NCI-H82 (cell line): ENCODE measurements around the gene USP53.
"Not testable (repeated sequence)": the region's sequence is repeated elsewhere in the genome, so short reads cannot be mapped to it uniquely, and the experiment has no call there.

Experiments used
- DNase-seq: peaks from one replicate; lab custom pipeline; 2025; lab: John Stamatoyannopoulos, UW

USP53 gene

GRCh38 chr4:119212234-119212963 is at the start of gene USP53:
TSS of gene USP53 (plus strand) at chr4:119212713. CDS start at chr4:119239760, 27,047 bp downstream.
- DNase-seq: peak; percentile 98

- no peak for DNase-seq
These were observed 46.7 kb upstream of the USP53 start for GRCh38 chr4:119165767-119166166.

- no peak for DNase-seq
These were observed 42.3 kb upstream of the USP53 start for GRCh38 chr4:119170195-119170594.

GRCh38 chr4:119172223-119172622 is 40.3 kb upstream of the USP53 start:
- no peak for DNase-seq

GRCh38 chr4:119173729-119174361 is 38.7 kb upstream of the USP53 start:
- not testable (repeated sequence) for DNase-seq

- no peak for DNase-seq
These were observed 33.5 kb upstream of the USP53 start for GRCh38 chr4:119179011-119179410.

GRCh38 chr4:119184128-119184527 is 28.4 kb upstream of the USP53 start:
- DNase-seq: no peak

- no peak for DNase-seq
These were observed 22.9 kb upstream of the USP53 start for GRCh38 chr4:119189638-119190037.

- no peak for DNase-seq
These were observed 22.2 kb upstream of the USP53 start for GRCh38 chr4:119190354-119190753.

GRCh38 chr4:119191505-119191904 is 21.0 kb upstream of the USP53 start:
- peak; percentile 29 for DNase-seq

GRCh38 chr4:119197772-119198212 is 14.7 kb upstream of the USP53 start:
- DNase-seq: no peak

- no peak for DNase-seq
These were observed 7.6 kb upstream of the USP53 start for GRCh38 chr4:119204916-119205315.

- DNase-seq: no peak
These were observed 6.8 kb upstream of the USP53 start for GRCh38 chr4:119205690-119206089.

GRCh38 chr4:119206178-119206577 is 6.3 kb upstream of the USP53 start:
- peak; percentile 73 for DNase-seq

- DNase-seq: peak; percentile 5
These were observed 5.5 kb upstream of the USP53 start for GRCh38 chr4:119207051-119207450.

GRCh38 chr4:119209077-119209476 is 3.4 kb upstream of the USP53 start:
- no peak for DNase-seq

GRCh38 chr4:119209586-119209985 is 2.9 kb upstream of the USP53 start:
- no peak for DNase-seq

GRCh38 chr4:119210775-119211174 is 1.7 kb upstream of the USP53 start:
- DNase-seq: no peak

- no peak for DNase-seq
These were observed 663 bp upstream of the USP53 start for GRCh38 chr4:119211867-119212233.

GRCh38 chr4:119212964-119213606 is 572 bp downstream of the USP53 start:
- DNase-seq: peak; percentile 85

- DNase-seq: no peak
These were observed 5.6 kb downstream of the USP53 start for GRCh38 chr4:119218093-119218492.

- DNase-seq: no peak
These were observed 8.9 kb downstream of the USP53 start for GRCh38 chr4:119221412-119221811.

GRCh38 chr4:119227690-119228089 is 15.2 kb downstream of the USP53 start:
- no peak for DNase-seq
